Progenitor cell of endocrine pancreas (in vitro differentiated cells): ENCODE measurements around the gene ATP5F1D. TPM values are rescaled to one million over a fixed set of nuclear protein-coding genes. Genes with fewer than 3 reads are reported as not detected.

Experiments
- DNase-seq: peaks from one replicate; pipeline ENCODE4 v3.0.0; 2021; ENCODE audit warnings: low spot score; ENCODE audit not compliant: unreplicated experiment
- H3K27ac Mint-ChIP-seq: 2 replicates; pipeline ENCODE4 v1.8.0; 2021; ENCODE audit warnings: mild to moderate bottlenecking, moderate library complexity, mixed read lengths
- H3K27me3 Mint-ChIP-seq: 2 replicates; pipeline ENCODE4 v1.8.0; 2021; ENCODE audit warnings: mixed read lengths
- H3K36me3 Mint-ChIP-seq: 2 replicates; pipeline ENCODE4 v1.8.0; 2022; ENCODE audit warnings: mixed read lengths; ENCODE audit not compliant: insufficient read depth
- H3K4me1 Mint-ChIP-seq: 2 replicates; pipeline ENCODE4 v1.8.0; 2021; ENCODE audit warnings: low read depth, mixed read lengths
- H3K4me3 Mint-ChIP-seq: 2 replicates; pipeline ENCODE4 v1.8.0; 2021; ENCODE audit warnings: low read depth, mild to moderate bottlenecking, moderate library complexity, mixed read lengths
- H3K9me3 Mint-ChIP-seq: 2 replicates; pipeline ENCODE4 v1.8.0; 2021; ENCODE audit warnings: low read depth, mixed read lengths
- total RNA-seq: library from RNA; stranded (reverse); gene quantifications from 2 replicates; pipeline ENCODE4 v1.2.1, GENCODE V29; 2021
- TF ChIP-seq, protein P1 (sequence below): fragments of 200-600 bp; sonication (generic); IDR thresholded peaks from one replicate; pipeline ENCODE4 v1.5.0; 2021; ENCODE audit warnings: antibody characterized with exemption, mild to moderate bottlenecking; ENCODE audit not compliant: unreplicated experiment

Gene ATP5F1D
- total RNA-seq, 1 donor from 2014 or later, result 107 TPM

DNA sequence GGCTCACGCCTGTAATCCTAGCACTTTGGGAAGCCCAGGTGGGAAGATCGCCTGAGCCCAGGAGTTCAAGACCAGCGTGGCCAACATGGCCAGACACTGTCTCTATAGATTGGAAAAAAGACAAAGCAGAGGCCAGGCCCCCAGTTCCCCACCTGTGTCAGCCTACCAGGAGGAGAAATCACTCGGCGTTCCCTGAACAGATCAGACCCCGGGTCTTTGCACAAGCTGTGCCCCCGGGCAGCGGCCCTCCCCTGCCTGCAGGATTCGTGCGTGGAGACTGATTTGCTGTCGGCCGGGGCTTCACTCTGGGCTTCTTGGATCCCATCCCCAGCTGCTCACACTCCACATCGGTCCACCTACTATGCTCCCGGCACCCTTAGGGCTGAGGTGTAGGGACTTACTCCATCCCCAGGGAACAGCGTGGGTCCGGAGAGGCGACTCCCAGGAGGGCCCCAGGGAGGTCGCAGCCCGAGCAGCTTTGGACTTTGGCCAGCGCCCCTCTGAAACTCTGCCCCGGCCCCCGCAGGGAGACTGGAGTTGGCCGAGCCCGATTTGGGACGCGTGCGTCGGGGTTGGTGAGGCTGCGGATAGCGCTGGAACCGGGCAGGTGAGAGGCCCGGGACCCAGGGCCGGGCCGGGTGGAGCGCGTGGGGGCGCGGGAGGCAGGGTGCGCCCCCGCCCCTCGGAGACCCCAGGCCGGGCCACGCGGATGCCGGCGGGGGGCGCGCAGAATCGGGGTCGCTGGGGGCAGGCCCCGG, 43.6 kb downstream of the ATP5F1D start:
- H3K4me1 Mint-ChIP-seq, result peaks cover 10% of the 10 kb centered on the region
- DNase-seq, result no peak
- no peaks in the 10 kb centered on the region for H3K36me3 Mint-ChIP-seq
- no peaks in the 10 kb centered on the region for H3K9me3 Mint-ChIP-seq
- peaks cover 2% of the 10 kb centered on the region for H3K27me3 Mint-ChIP-seq
- peak overlapping the region; percentile 73 for H3K4me3 Mint-ChIP-seq
- peak overlapping the region; percentile 80 for H3K27ac Mint-ChIP-seq
- TF ChIP-seq, protein P1, sequence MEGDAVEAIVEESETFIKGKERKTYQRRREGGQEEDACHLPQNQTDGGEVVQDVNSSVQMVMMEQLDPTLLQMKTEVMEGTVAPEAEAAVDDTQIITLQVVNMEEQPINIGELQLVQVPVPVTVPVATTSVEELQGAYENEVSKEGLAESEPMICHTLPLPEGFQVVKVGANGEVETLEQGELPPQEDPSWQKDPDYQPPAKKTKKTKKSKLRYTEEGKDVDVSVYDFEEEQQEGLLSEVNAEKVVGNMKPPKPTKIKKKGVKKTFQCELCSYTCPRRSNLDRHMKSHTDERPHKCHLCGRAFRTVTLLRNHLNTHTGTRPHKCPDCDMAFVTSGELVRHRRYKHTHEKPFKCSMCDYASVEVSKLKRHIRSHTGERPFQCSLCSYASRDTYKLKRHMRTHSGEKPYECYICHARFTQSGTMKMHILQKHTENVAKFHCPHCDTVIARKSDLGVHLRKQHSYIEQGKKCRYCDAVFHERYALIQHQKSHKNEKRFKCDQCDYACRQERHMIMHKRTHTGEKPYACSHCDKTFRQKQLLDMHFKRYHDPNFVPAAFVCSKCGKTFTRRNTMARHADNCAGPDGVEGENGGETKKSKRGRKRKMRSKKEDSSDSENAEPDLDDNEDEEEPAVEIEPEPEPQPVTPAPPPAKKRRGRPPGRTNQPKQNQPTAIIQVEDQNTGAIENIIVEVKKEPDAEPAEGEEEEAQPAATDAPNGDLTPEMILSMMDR, result no peak

DNA sequence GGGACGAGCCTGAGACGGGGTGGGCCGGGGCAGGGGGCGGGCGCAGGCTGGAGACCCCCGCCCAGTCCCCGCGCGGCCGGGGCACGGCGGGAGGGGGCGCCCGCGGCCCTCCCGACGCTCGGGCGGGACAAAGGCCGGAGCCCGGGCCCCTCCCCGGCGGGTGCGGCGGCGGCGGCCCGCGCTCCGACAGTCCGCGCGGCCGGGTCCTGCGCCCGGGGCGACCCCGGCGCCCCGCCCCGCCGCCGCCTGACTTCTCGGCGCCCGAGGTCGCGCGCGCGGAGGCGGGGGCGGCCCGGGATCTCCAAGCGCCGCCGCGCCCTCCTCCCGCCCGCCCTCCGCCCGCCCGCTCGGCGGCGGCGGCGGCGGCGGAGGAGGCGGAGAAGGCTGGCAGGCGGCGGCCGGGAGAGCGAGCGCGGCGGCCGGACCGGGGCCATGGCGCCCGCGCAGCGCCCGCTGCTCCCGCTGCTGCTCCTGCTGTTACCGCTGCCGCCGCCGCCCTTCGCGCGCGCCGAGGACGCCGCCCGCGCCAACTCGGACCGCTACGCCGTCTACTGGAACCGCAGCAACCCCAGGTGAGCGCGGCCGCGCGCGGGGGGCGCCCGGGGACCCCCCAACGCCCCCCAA, 44.3 kb downstream of the ATP5F1D start, which contains the start of gene EFNA2:
Gene EFNA2, plus strand, starts transcription at position 137 of the 624 bp plus-strand sequence. Its CDS starts 296 bp downstream, at position 433.
- H3K36me3 Mint-ChIP-seq, result no peaks in the 10 kb centered on the region
- H3K9me3 Mint-ChIP-seq, result no peaks in the 10 kb centered on the region
- peaks cover 10% of the 10 kb centered on the region for H3K4me1 Mint-ChIP-seq
- H3K4me3 Mint-ChIP-seq, result peak within 1 kb of the TSS; percentile 81
- peaks cover 2% of the 10 kb centered on the region for H3K27me3 Mint-ChIP-seq
- TF ChIP-seq, protein P1, result no peak
- peak within 1 kb of the TSS; percentile 80 for H3K27ac Mint-ChIP-seq
- DNase-seq, result no peak

DNA sequence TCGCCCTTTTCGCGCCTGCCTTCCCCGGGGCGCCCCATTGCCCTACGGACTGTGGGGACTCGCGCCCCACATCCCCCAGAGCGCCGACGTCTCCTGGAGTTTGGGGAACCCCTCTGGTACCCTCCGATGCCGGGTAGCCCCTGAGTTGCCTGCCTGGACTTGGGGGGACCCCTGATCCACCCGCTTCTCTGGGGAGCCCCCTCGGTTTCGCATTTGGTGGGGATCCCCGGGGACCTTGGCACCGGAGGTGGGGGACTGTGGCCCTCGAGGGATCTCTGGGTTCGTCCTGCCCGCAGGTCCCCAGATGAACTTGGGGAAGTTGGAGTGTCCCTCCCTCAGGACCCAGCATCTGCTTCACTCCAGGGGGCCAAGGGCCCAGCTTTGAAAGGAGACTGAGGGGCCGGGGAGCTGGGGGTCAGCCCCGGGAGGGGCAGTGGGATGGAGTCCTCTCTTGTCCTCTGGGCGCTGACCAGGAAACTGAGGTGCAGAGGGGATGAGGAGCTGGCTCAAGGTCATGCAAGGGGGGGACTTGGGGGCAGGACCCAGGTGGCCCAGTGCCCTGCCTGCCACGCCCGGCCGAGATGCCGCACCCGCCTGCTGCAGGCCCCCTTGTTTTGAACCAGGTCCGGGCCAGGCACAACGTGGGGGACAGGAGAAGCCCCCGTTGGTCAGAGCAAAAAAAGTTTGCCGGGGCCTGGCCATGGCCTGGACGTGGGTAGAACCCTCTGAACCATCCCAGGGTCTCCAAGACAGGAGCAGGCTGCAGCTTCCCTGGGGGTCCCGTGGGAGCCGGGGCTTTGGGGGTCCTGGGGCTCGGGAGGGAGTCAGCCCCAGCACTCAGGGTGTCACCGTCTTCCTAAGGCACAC, 45.2 kb downstream of the ATP5F1D start:
- Mint-ChIP-seq H3K36me3 (no peaks in the 10 kb centered on the region), H3K4me3 (peak overlapping the region; percentile 81), H3K4me1 (peaks cover 10% of the 10 kb centered on the region), H3K9me3 (no peaks in the 10 kb centered on the region), H3K27ac (peak overlapping the region; percentile 74), H3K27me3 (peaks cover 2% of the 10 kb centered on the region)
- no peak for DNase-seq
- TF ChIP-seq, protein P1, result no peak

DNA sequence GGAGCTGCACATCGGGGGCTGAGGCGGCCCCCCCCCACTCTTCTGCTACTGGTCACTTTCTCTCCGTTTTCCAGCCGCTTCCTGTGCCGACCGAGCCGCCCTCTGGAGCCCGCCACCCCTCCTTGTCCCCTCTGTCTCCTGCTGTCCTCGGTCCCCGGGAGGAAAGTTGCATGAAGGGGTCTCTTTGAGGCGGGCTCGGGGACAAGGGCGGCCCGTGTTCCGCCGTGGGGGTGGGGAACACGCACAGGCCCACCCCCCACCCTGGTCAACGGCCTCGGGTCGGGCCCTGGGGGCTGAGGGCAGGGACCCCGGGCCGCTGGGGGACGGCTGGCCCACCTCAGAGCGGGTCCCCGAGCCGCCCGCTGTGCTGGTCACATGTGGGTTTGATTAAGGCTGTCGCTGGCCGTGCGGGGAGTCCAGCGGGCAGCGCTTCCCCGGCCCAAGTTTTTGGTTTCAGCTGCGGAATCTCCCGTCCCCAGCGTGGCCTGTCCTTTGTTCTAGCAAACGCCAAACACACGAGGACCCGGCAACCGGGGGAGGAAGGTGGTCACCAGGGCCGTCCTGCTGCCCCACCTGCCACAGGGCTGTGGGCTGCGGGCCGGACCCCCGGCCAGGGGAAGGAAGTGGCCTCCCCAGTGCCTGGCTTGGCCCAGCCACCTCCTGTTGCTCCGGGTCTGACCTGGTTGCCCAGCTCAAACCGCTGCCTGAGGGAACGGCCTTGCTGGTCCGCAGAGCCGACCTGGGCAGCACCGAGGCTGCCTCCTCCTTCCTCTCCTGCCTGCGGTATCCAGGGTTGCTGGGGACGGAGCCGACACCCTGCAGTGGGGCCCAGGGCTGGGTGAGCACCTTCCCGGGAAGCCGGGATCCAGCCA, 46.0 kb downstream of the ATP5F1D start:
- DNase-seq, result no peak
- Mint-ChIP-seq H3K9me3 (no peaks in the 10 kb centered on the region), H3K27ac (no peak overlapping the region), H3K4me3 (peak overlapping the region; percentile 81), H3K36me3 (no peaks in the 10 kb centered on the region), H3K27me3 (peaks cover 2% of the 10 kb centered on the region), H3K4me1 (peaks cover 10% of the 10 kb centered on the region)
- TF ChIP-seq, protein P1, result no peak
